K562 (cell line): ENCODE results near the gene PLXDC2. TPM values are rescaled to one million over a fixed set of nuclear protein-coding genes. Genes with fewer than 3 reads are reported as not detected.

Experiments used
- ATAC-seq: fragments of 200-7000 bp; cut with Tn5 transposase; 3 replicates; pipeline ENCODE4 v1.9.1; 2020; ENCODE audit warnings: moderate library complexity
- BruUV-seq: library from RNA; stranded (reverse); fragments of 400-500 nt; replicated peaks from 2 replicates; lab custom pipeline; 2021; lab: Mats Ljungman, UMichigan
- CTCF ChIA-PET: fragments of 300-600 bp; formaldehyde crosslinking; extraction: SDS; loops from one replicate; lab custom pipeline; 2021; ENCODE audit warnings: low intra/inter-chr PET ratio; lab: Yijun Ruan, JAX
- POLR2A ChIA-PET: fragments of 300-600, 350-650 bp; sonication (Branson Sonifier 250); formaldehyde crosslinking; extraction: SDS; loops from one replicate; lab custom pipeline; 2021; ENCODE audit warnings: antibody characterized with exemption, inconsistent platforms; lab: Yijun Ruan, JAX
- DNase-seq, 4 experiments: peaks; one replicate each; pipeline versions ENCODE4 v3.0.0 to v3.0.0-alpha.2; 2011 to 2018; ENCODE audit warnings: low spot score in 3 of 4, mixed read lengths in 3 of 4; ENCODE audit errors: extremely low read depth in 1 of 4
- FAIRE-seq: peaks from 2 replicates; lab custom pipeline; 2011; peaks lifted over from hg19 to GRCh38; lab: Jason Lieb, UNC
- H2AFZ ChIP-seq: 2 replicates; pipeline ENCODE4 v1.6.0; 2011; ENCODE audit warnings: low read depth, low read length, control low read depth, inconsistent platforms
- H3K27ac ChIP-seq: fragments of 200-600 bp; 3 replicates; pipeline ENCODE4 v1.8.0; 2011; ENCODE audit warnings: low read depth, mild to moderate bottlenecking, control low read depth, inconsistent platforms, low read length, moderate library complexity, mixed read lengths; ENCODE audit errors: extremely low read depth
- H3K27me3 ChIP-seq, 2 experiments: fragments of 300-600 bp in 1 of 2; 2 replicates in 1 of 2; 3 replicates in 1 of 2; pipeline versions ENCODE4 v1.6.0 to v1.8.0; 2011; ENCODE audit warnings: inconsistent platforms in 2 of 2, low read length in 2 of 2, mild to moderate bottlenecking in 1 of 2, mixed read lengths in 1 of 2, moderate library complexity in 1 of 2; ENCODE audit not compliant: control insufficient read depth in 2 of 2, insufficient read depth in 2 of 2
- H3K36me3 ChIP-seq: fragments of 300-600 bp; 3 replicates; pipeline ENCODE4 v1.8.0; 2011; ENCODE audit warnings: mild to moderate bottlenecking, low read length, inconsistent platforms; ENCODE audit not compliant: control insufficient read depth, insufficient read depth
- H3K4me1 ChIP-seq, 2 experiments: fragments of 200-600 bp in 1 of 2; replicated peaks in 1 of 2; 2 replicates in 1 of 2; 3 replicates in 1 of 2; pipeline versions ENCODE4 v1.5.1 to v1.8.0; 2011; ENCODE audit warnings: inconsistent platforms in 2 of 2, low read length in 2 of 2, mild to moderate bottlenecking in 1 of 2, mixed read lengths in 1 of 2, moderate library complexity in 1 of 2; ENCODE audit not compliant: control insufficient read depth in 2 of 2, insufficient read depth in 2 of 2
- H3K4me2 ChIP-seq: 2 replicates; pipeline ENCODE4 v1.6.1; 2011; ENCODE audit warnings: low read length, control low read depth, inconsistent platforms, mixed read lengths; ENCODE audit not compliant: insufficient read depth
- H3K4me3 ChIP-seq: fragments of 200-600 bp; sonication (generic), shearing (Covaris generic); 2 replicates; pipeline ENCODE4 v1.5.1; 2016; ENCODE audit warnings: control low read depth, inconsistent platforms
- H3K79me2 ChIP-seq: fragments of 200-600 bp; 3 replicates; pipeline ENCODE4 v1.8.0; 2011; ENCODE audit warnings: low read length, inconsistent platforms; ENCODE audit not compliant: control insufficient read depth, insufficient read depth
- H3K9ac ChIP-seq, 2 experiments: 2 replicates each; pipeline versions ENCODE4 v1.6.0 to v1.6.1; 2011; ENCODE audit warnings: low read depth in 2 of 2, low read length in 2 of 2, control low read depth in 1 of 2, inconsistent platforms in 1 of 2, mild to moderate bottlenecking in 1 of 2, mixed read lengths in 1 of 2; ENCODE audit not compliant: insufficient read depth in 1 of 2
- H3K9me1 ChIP-seq: one replicate; pipeline ENCODE4 v1.6.0; 2011; ENCODE audit warnings: inconsistent platforms, mild to moderate bottlenecking, low read length, moderate library complexity; ENCODE audit not compliant: control insufficient read depth, insufficient read depth
- H3K9me3 ChIP-seq: replicated peaks from 2 replicates; pipeline ENCODE4 v1.5.1; 2011; ENCODE audit warnings: low read depth, low read length, inconsistent platforms; ENCODE audit not compliant: control insufficient read depth, insufficient read depth
- H4K20me1 ChIP-seq: replicated peaks from 2 replicates; pipeline ENCODE4 v1.6.1; 2011; ENCODE audit warnings: low read length, inconsistent platforms, mixed read lengths; ENCODE audit not compliant: control insufficient read depth, insufficient read depth
- ETS1 ChIP-seq: conservative IDR thresholded peaks from 2 replicates; pipeline ENCODE4 v1.6.1; 2011; ENCODE audit warnings: low read depth, mild to moderate bottlenecking, low read length; ENCODE audit not compliant: control insufficient read depth
- ETV1 ChIP-seq: fragments of 450-650 bp; conservative IDR thresholded peaks from 2 replicates; pipeline ENCODE4 v1.6.1; 2016; ENCODE audit warnings: missing genetic modification characterization, control low read depth, low read depth, missing compliant biosample characterization
- FOXM1 ChIP-seq, 2 experiments: fragments of 450-650 bp in 1 of 2; sonication (generic) in 1 of 2; formaldehyde crosslinking in 1 of 2; IDR thresholded peaks; 2 replicates each; pipeline versions ENCODE4 v1.6.1 to v1.9.0; 2017 to 2022; ENCODE audit warnings: low read depth in 2 of 2, mild to moderate bottlenecking in 2 of 2, missing genetic modification reagents in 1 of 2, moderate library complexity in 1 of 2
- MAFG ChIP-seq: fragments of 450-650 bp; conservative IDR thresholded peaks from 2 replicates; pipeline ENCODE4 v1.6.1; 2016; ENCODE audit warnings: missing genetic modification characterization, missing compliant biosample characterization
- MEIS2 ChIP-seq: fragments of 450-650 bp; IDR thresholded peaks from 2 replicates; pipeline ENCODE4 v1.6.1; 2014; ENCODE audit warnings: mild to moderate bottlenecking; ENCODE audit not compliant: partially characterized antibody
- MIER1 ChIP-seq: fragments of 450-650 bp; IDR thresholded peaks from 2 replicates; pipeline ENCODE4 v1.6.1; 2016; ENCODE audit warnings: antibody characterized with exemption, mild to moderate bottlenecking, low read depth
- PHF21A ChIP-seq: fragments of 450-650 bp; IDR thresholded peaks from 2 replicates; pipeline ENCODE4 v1.6.1; 2017; ENCODE audit warnings: low read depth, borderline replicate concordance
- POLR2AphosphoS2 ChIP-seq: IDR thresholded peaks from 2 replicates; pipeline ENCODE4 v1.6.1; 2012; ENCODE audit warnings: low read length, improper control_type of control experiment
- RAD51 ChIP-seq: fragments of 450-650 bp; IDR thresholded peaks from 2 replicates; pipeline ENCODE4 v1.7.1; 2016; ENCODE audit warnings: low read depth, mild to moderate bottlenecking, borderline replicate concordance
- ZBTB2 ChIP-seq: fragments of 450-650 bp; IDR thresholded peaks from 2 replicates; pipeline ENCODE4 v1.6.1; 2016; ENCODE audit warnings: antibody characterized with exemption
- ZNF121 ChIP-seq: sonication (generic); formaldehyde crosslinking; conservative IDR thresholded peaks from 2 replicates; pipeline ENCODE4 v1.8.0; 2022; ENCODE audit warnings: missing genetic modification reagents
- ZNF280B ChIP-seq: fragments of 250-450 bp; sonication (Bioruptor Pico); IDR thresholded peaks from 2 replicates; pipeline ENCODE4 v1.5.1; 2021; ENCODE audit warnings: mild to moderate bottlenecking
- ZNF57 ChIP-seq: fragments of 450-650 bp; formaldehyde crosslinking; IDR thresholded peaks from 2 replicates; pipeline ENCODE4 v1.4.0; 2020; ENCODE audit warnings: mild to moderate bottlenecking, moderate library complexity
- ZNF717 ChIP-seq: fragments of 250-450 bp; sonication (Bioruptor Pico); IDR thresholded peaks from 2 replicates; pipeline ENCODE4 v1.5.0; 2021
- WGBS: fragments of 100-300 bp; shearing (Covaris generic); methylation state at CpG from one replicate; pipeline ENCODE4 v1.1.6; 2016; ENCODE audit warnings: low coverage, mixed read lengths; ENCODE audit not compliant: insufficient coverage; ENCODE audit errors: missing lambda C conversion rate; 5-methylcytosine and 5-hydroxymethylcytosine counted together
- in situ Hi-C: fragments of 300-500 bp; cut with MboI; formaldehyde crosslinking; loops from 4 replicates; pipeline ENCODE4 v1.15.0; 2018; ENCODE audit warnings: inconsistent platforms, mixed read lengths
- intact Hi-C: fragments of 100-400 bp; cut with micrococcal nuclease; formaldehyde crosslinking; loops from 2 replicates; pipeline ENCODE4 v1.14.2; 2022
- polyA plus RNA-seq, 8 experiments: library from polyadenylated mRNA; depleted of rRNA in 4 of 8; stranded (reverse) in 5 of 8; unstranded in 3 of 8; fragments of >200 nt; fragmentation: Nextera tagmentation in 2 of 8; fragmentation: Illumina TruSeq in 1 of 8; extraction: Ambion mirVana in 2 of 8; extraction: Trizol in 1 of 8; gene quantifications; 2 replicates each; pipeline versions ENCODE4 v1.2.1 to v1.2.3, GENCODE V29; 2011 to 2014; ENCODE audit warnings: inconsistent platforms in 1 of 8, missing spikeins in 1 of 8
- total RNA-seq, 7 experiments: library from RNA; depleted of rRNA in 6 of 7; stranded (reverse); fragments of >200 nt in 6 of 7; fragmentation: Illumina TruSeq in 2 of 7; extraction: Trizol in 2 of 7; gene quantifications; 2 replicates each; pipeline versions ENCODE4 v1.2.1 to v1.2.3, GENCODE V29; 2011 to 2021; ENCODE audit warnings: low replicate concordance in 1 of 7

The PLXDC2 gene
- total and polyA plus RNA-seq, 9 of the 15 experiments (the other 6 are each of a cell fraction or from before 2014, with no cell fraction given), result 0.01 to 0.33 (median 0.10) TPM; not detected in 3

- TF ChIP-seq ZBTB2, result no peak
- no peak for TF ChIP-seq MEIS2
Observed at GRCh38 chr10:20173046-20173445, 356.8 kb downstream of the PLXDC2 start (continued).

GRCh38 chr10:20175719-20176118 is 359.5 kb downstream of the PLXDC2 start:
- Histone ChIP-seq H3K27me3 (no peaks in the 10 kb centered on the region), H2AFZ (no peak overlapping the region), H3K9me3 (no peaks in the 10 kb centered on the region; the same call in 1 of the 2 replicates), H4K20me1 (no peaks in the 10 kb centered on the region), H3K4me2 (no peak overlapping the region), H3K36me3 (no peaks in the 10 kb centered on the region), H3K4me3 (no peak overlapping the region), H3K27ac (no peak overlapping the region), H3K79me2 (no peaks in the 10 kb centered on the region), H3K9ac (no peak overlapping the region), H3K4me1 (no peaks in the 10 kb centered on the region), H3K9me1 (no peaks in the 10 kb centered on the region)
- intact Hi-C loops (no loop called here), in situ Hi-C loops (no loop called here)
- DNase-seq (no peak), ATAC-seq (no peak), FAIRE-seq (no peak)
- WGBS, result 2% methylated on average over 3 of the region's 3 CpGs
- ChIA-PET CTCF (no interaction called here), POLR2A (no interaction called here)
- no TSS peak for BruUV-seq
- TF ChIP-seq RAD51 (no peak), MAFG (no peak), POLR2AphosphoS2 (no peak), ZNF57 (CRISPR knock-in tag) (no peak), FOXM1 (IDR thresholded peaks at IDR 0.05; ENCODE audit: low read depth) (no peak), FOXM1 (CRISPR knock-in tag; IDR thresholded peaks at IDR 0.05; ENCODE audit: low read depth) (no peak), ETS1 (no peak), MIER1 (no peak), ZNF280B (CRISPR knock-in tag) (no peak), PHF21A (no peak), ETV1 (no peak), ZNF717 (no peak), ZNF121 (CRISPR knock-in tag) (no peak)
